Endothelial cell (in vitro differentiated cells): ENCODE measurements around the gene LSM2. TPM values are rescaled to one million over a fixed set of nuclear protein-coding genes. Genes with fewer than 3 reads are reported as not detected.
"Not testable (repeated sequence)": the region's sequence is repeated elsewhere in the genome, so short reads cannot be mapped to it uniquely, and the experiment has no call there.

Source experiments
- DNase-seq: peaks from one replicate; pipeline ENCODE4 v3.0.0; 2021; ENCODE audit warnings: low spot score
- H3K27ac Mint-ChIP-seq: one replicate; pipeline ENCODE4 v1.8.0; 2021; ENCODE audit warnings: mixed read lengths, inconsistent platforms; ENCODE audit not compliant: unreplicated experiment
- H3K27me3 Mint-ChIP-seq: one replicate; pipeline ENCODE4 v1.8.0; 2021; ENCODE audit warnings: mild to moderate bottlenecking, moderate library complexity, mixed read lengths, inconsistent platforms; ENCODE audit not compliant: unreplicated experiment
- H3K36me3 Mint-ChIP-seq: one replicate; pipeline ENCODE4 v1.8.0; 2021; ENCODE audit warnings: mild to moderate bottlenecking, low read depth, mixed read lengths, inconsistent platforms; ENCODE audit not compliant: unreplicated experiment
- H3K4me1 Mint-ChIP-seq: one replicate; pipeline ENCODE4 v1.8.0; 2021; ENCODE audit warnings: mild to moderate bottlenecking, mixed read lengths, inconsistent platforms; ENCODE audit not compliant: unreplicated experiment
- H3K4me3 Mint-ChIP-seq: one replicate; pipeline ENCODE4 v1.8.0; 2021; ENCODE audit warnings: mild to moderate bottlenecking, mixed read lengths, inconsistent platforms; ENCODE audit not compliant: unreplicated experiment
- H3K9me3 Mint-ChIP-seq: one replicate; pipeline ENCODE4 v1.8.0; 2021; ENCODE audit warnings: mixed read lengths, inconsistent platforms; ENCODE audit not compliant: unreplicated experiment
- CTCF ChIP-seq: fragments of 200-600 bp; sonication (generic); IDR thresholded peaks from one replicate; pipeline ENCODE4 v1.5.0; 2021; ENCODE audit warnings: antibody characterized with exemption; ENCODE audit not compliant: unreplicated experiment
- total RNA-seq: library from RNA; stranded (reverse); fragmentation: NEBNext Ultra II Directional; extraction: Animal tissue kit (Norgen Biotek cat#: 25700); gene quantifications from one replicate; pipeline ENCODE4 v1.2.1, GENCODE V29; 2021; ENCODE audit not compliant: unreplicated experiment

Gene LSM2
- total RNA-seq, 1 donor from 2014 or later, result 57.1 TPM

- no peaks in the 10 kb centered on the region for H3K36me3 Mint-ChIP-seq
- peaks cover 5% of the 10 kb centered on the region for H3K27me3 Mint-ChIP-seq
- no peak for DNase-seq
- TF ChIP-seq CTCF, result no peak
- peak overlapping the region; percentile 88 for H3K27ac Mint-ChIP-seq
- H3K4me3 Mint-ChIP-seq, result no peak overlapping the region
- no peaks in the 10 kb centered on the region for H3K9me3 Mint-ChIP-seq
- H3K4me1 Mint-ChIP-seq, result peaks cover 27% of the 10 kb centered on the region
These were observed 18.8 kb upstream of the LSM2 start for GRCh38 chr6:31825553-31825952.

DNA sequence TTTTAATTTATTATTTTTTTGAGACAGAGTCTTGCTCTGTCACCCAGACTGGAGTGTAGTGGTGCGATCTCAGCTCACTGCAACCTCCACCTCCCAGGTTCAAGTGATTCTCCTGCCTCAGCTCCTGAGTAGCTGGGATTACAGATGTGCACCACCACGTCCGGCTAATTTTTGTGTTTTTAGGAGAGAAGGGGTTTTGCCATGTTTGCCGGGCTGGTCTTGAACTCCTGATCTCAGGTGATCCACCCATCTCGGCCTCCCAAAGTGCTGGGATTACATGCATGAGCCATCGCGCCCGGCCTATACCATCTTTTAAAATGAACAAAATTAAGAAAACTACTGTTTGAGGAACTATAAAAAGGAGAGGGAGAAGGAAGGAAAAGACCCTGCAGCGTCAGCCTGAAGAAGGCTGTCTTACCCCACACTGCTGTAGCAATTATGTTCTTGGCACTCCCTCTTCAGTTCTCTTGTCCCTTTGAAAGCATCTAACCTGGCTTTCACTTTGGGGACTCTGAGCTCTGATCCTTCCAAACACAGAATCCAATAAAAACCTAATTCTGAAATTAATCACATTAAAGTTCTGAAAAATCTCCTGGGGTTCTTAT is 16.9 kb upstream of the LSM2 start:
- not testable (repeated sequence) for DNase-seq, H3K4me3 Mint-ChIP-seq, H3K27me3 Mint-ChIP-seq, H3K36me3 Mint-ChIP-seq, H3K27ac Mint-ChIP-seq, H3K9me3 Mint-ChIP-seq
- H3K4me1 Mint-ChIP-seq, result peaks cover 22% of the 10 kb centered on the region

GRCh38 chr6:31822036-31822821 is 15.5 kb upstream of the LSM2 start:
- TF ChIP-seq CTCF, result no peak
- H3K4me1 Mint-ChIP-seq, result peaks cover 32% of the 10 kb centered on the region
- peak; percentile 14 for DNase-seq
- H3K9me3 Mint-ChIP-seq, result no peaks in the 10 kb centered on the region
- peaks cover 3% of the 10 kb centered on the region for H3K27me3 Mint-ChIP-seq
- H3K36me3 Mint-ChIP-seq, result no peaks in the 10 kb centered on the region
- H3K4me3 Mint-ChIP-seq, result peak overlapping the region; percentile 92
- peak overlapping the region; percentile 93 for H3K27ac Mint-ChIP-seq

GRCh38 chr6:31821301-31822035 is 14.7 kb upstream of the LSM2 start:
- H3K27me3 Mint-ChIP-seq, result peaks cover 2% of the 10 kb centered on the region
- peaks cover 32% of the 10 kb centered on the region for H3K4me1 Mint-ChIP-seq
- no peaks in the 10 kb centered on the region for H3K9me3 Mint-ChIP-seq
- peak; percentile 51 for DNase-seq
- no peak for TF ChIP-seq CTCF
- peak overlapping the region; percentile 92 for H3K4me3 Mint-ChIP-seq
- H3K27ac Mint-ChIP-seq, result peak overlapping the region; percentile 64
- no peaks in the 10 kb centered on the region for H3K36me3 Mint-ChIP-seq

- H3K27ac Mint-ChIP-seq, result not testable (repeated sequence)
These were observed 13.6 kb upstream of the LSM2 start for GRCh38 chr6:31820399-31820798.

More at GRCh38 chr6:31820399-31820798, 13.6 kb upstream of the LSM2 start:
- peaks cover 27% of the 10 kb centered on the region for H3K4me1 Mint-ChIP-seq
- not testable (repeated sequence) for H3K36me3 Mint-ChIP-seq, H3K9me3 Mint-ChIP-seq, H3K27me3 Mint-ChIP-seq, H3K4me3 Mint-ChIP-seq, DNase-seq
